SK-N-SH (cell line): ENCODE results near the gene ETF1. TPM values are rescaled to one million over a fixed set of nuclear protein-coding genes. Genes with fewer than 3 reads are reported as not detected.

Source experiments
- CTCF ChIA-PET: fragments of 300-600, 350-600 bp; formaldehyde crosslinking; extraction: SDS; loops from one replicate; lab custom pipeline; 2021; lab: Yijun Ruan, JAX
- POLR2A ChIA-PET: fragments of 350-600 bp; sonication (Branson Sonifier 250); formaldehyde crosslinking; extraction: SDS; loops from one replicate; lab custom pipeline; 2020; ENCODE audit warnings: antibody characterized with exemption, inconsistent platforms; lab: Yijun Ruan, JAX
- DNase-seq: peaks from one replicate; pipeline ENCODE4 v3.0.0; 2012
- H2AFZ ChIP-seq: fragments of 200-600 bp; sonication (generic); 2 replicates; pipeline ENCODE4 v1.8.1; 2016; ENCODE audit warnings: antibody characterized with exemption, mild to moderate bottlenecking, low read depth
- H3F3A ChIP-seq: fragments of 200-600 bp; sonication (generic); replicated peaks from 2 replicates; pipeline ENCODE3; 2016; ENCODE audit warnings: antibody characterized with exemption, mild to moderate bottlenecking; ENCODE audit not compliant: insufficient read depth
- H3K27ac ChIP-seq, 2 experiments: fragments of 200-500 bp in 1 of 2; fragments of 200-600 bp in 1 of 2; sonication (Bioruptor generic) in 1 of 2; sonication (generic), shearing (Covaris generic) in 1 of 2; 2 replicates each; pipeline versions ENCODE4 v1.5.1 to v1.6.1; 2014 to 2016; ENCODE audit warnings: low read depth in 2 of 2, inconsistent platforms in 1 of 2, low read length in 1 of 2, mild to moderate bottlenecking in 1 of 2, mixed read lengths in 1 of 2
- H3K27me3 ChIP-seq: fragments of 200-600 bp; sonication (generic), shearing (Covaris generic); 2 replicates; pipeline ENCODE4 v1.6.1; 2016; ENCODE audit warnings: mixed run types; ENCODE audit not compliant: insufficient read depth
- H3K36me3 ChIP-seq, 2 experiments: fragments of 200-500 bp in 1 of 2; fragments of 200-600 bp in 1 of 2; sonication (Bioruptor generic) in 1 of 2; sonication (generic) in 1 of 2; replicated peaks in 1 of 2; 2 replicates each; pipeline versions ENCODE3 to v1.5.1; 2014 to 2016; ENCODE audit warnings: low read length in 1 of 2, mild to moderate bottlenecking in 1 of 2; ENCODE audit not compliant: insufficient read depth in 2 of 2, control insufficient read depth in 1 of 2
- H3K4me1 ChIP-seq, 2 experiments: fragments of 200-500 bp in 1 of 2; fragments of 200-600 bp in 1 of 2; sonication (Bioruptor generic) in 1 of 2; sonication (generic), shearing (Covaris generic) in 1 of 2; 2 replicates each; pipeline versions ENCODE4 v1.5.1 to v1.6.1; 2014 to 2016; ENCODE audit warnings: low read depth in 1 of 2, low read length in 1 of 2, mixed run types in 1 of 2; ENCODE audit not compliant: insufficient read depth in 2 of 2, control insufficient read depth in 1 of 2
- H3K4me2 ChIP-seq: fragments of 200-600 bp; sonication (generic), shearing (Covaris generic); 2 replicates; pipeline ENCODE4 v1.6.1; 2017; ENCODE audit warnings: mixed run types
- H3K4me3 ChIP-seq, 2 experiments: fragments of 200-500 bp in 1 of 2; fragments of 200-600 bp in 1 of 2; sonication (Bioruptor generic) in 1 of 2; sonication (generic), shearing (Covaris generic) in 1 of 2; 2 replicates each; pipeline versions ENCODE4 v1.5.1 to v1.8.1; 2014 to 2016; ENCODE audit warnings: low read depth in 2 of 2, inconsistent platforms in 1 of 2, low read length in 1 of 2, mild to moderate bottlenecking in 1 of 2, mixed read lengths in 1 of 2, moderate library complexity in 1 of 2
- H3K79me2 ChIP-seq: fragments of 200-600 bp; sonication (generic); 2 replicates; pipeline ENCODE4 v1.8.1; 2017; ENCODE audit warnings: mild to moderate bottlenecking; ENCODE audit not compliant: insufficient read depth
- H3K9ac ChIP-seq: fragments of 200-600 bp; sonication (generic); 2 replicates; pipeline ENCODE4 v1.6.1; 2017; ENCODE audit warnings: mixed run types
- H3K9me2 ChIP-seq: fragments of 200-600 bp; sonication (generic); 2 replicates; pipeline ENCODE4 v1.6.1; 2017; ENCODE audit warnings: mixed run types
- H3K9me3 ChIP-seq: fragments of 200-600 bp; sonication (generic); 2 replicates; pipeline ENCODE4 v1.6.1; 2017; ENCODE audit warnings: mixed run types, mild to moderate bottlenecking, moderate library complexity
- H4K20me1 ChIP-seq: fragments of 200-600 bp; sonication (generic); 2 replicates; pipeline ENCODE4 v1.6.1; 2017; ENCODE audit warnings: mild to moderate bottlenecking, mixed run types; ENCODE audit not compliant: insufficient read depth
- CHD2 ChIP-seq: fragments of 150-350 bp; IDR thresholded peaks from 2 replicates; pipeline ENCODE4 v1.6.1; 2018; ENCODE audit warnings: low read length; ENCODE audit not compliant: partially characterized antibody
- CTCF ChIP-seq: fragments of 200-600 bp; sonication (generic); IDR thresholded peaks from 2 replicates; pipeline ENCODE4 v1.6.1; 2017; ENCODE audit warnings: antibody characterized with exemption, mild to moderate bottlenecking, moderate library complexity
- ELF1 ChIP-seq: IDR thresholded peaks from 2 replicates; pipeline ENCODE4 v1.4.0; 2012
- EP300 ChIP-seq, 2 experiments: IDR thresholded peaks; 2 replicates each; pipeline versions ENCODE4 v1.4.0 to v1.6.1; 2012; ENCODE audit warnings: borderline replicate concordance in 1 of 2, low read depth in 1 of 2, low read length in 1 of 2
- FOSL2 ChIP-seq: IDR thresholded peaks from 2 replicates; pipeline ENCODE4 v1.4.0; 2012; ENCODE audit warnings: low read depth, mild to moderate bottlenecking, moderate library complexity, borderline replicate concordance
- FOXJ3 ChIP-seq: sonication (generic); formaldehyde crosslinking; IDR thresholded peaks from 2 replicates; pipeline ENCODE4 v1.5.1; 2020; ENCODE audit warnings: mild to moderate bottlenecking, missing genetic modification reagents
- FOXM1 ChIP-seq: IDR thresholded peaks from 2 replicates; pipeline ENCODE4 v1.4.0; 2012; ENCODE audit warnings: low read depth, mild to moderate bottlenecking
- GABPA ChIP-seq: IDR thresholded peaks from 2 replicates; pipeline ENCODE4 v1.4.0; 2012; ENCODE audit warnings: low read depth, mild to moderate bottlenecking
- GATA2 ChIP-seq: sonication (generic); formaldehyde crosslinking; IDR thresholded peaks from 2 replicates; pipeline ENCODE4 v1.5.0; 2020; ENCODE audit warnings: mild to moderate bottlenecking, missing genetic modification reagents
- JUND ChIP-seq: IDR thresholded peaks from 2 replicates; pipeline ENCODE4 v1.4.0; 2012
- MEF2A ChIP-seq: IDR thresholded peaks from 2 replicates; pipeline ENCODE4 v1.4.0; 2012; ENCODE audit warnings: low read depth, borderline replicate concordance
- MXI1 ChIP-seq: IDR thresholded peaks from 2 replicates; pipeline ENCODE4 v1.6.1; 2012; ENCODE audit warnings: mild to moderate bottlenecking, low read depth, low read length, improper control_type of control experiment
- NRF1 ChIP-seq: IDR thresholded peaks from 2 replicates; pipeline ENCODE4 v1.6.1; 2012; ENCODE audit warnings: low read depth, mild to moderate bottlenecking, low read length
- RAD21 ChIP-seq: IDR thresholded peaks from 2 replicates; pipeline ENCODE4 v1.6.1; 2012; ENCODE audit warnings: mild to moderate bottlenecking, low read length
- RCOR1 ChIP-seq: fragments of 150-350 bp; IDR thresholded peaks from 2 replicates; pipeline ENCODE4 v1.6.1; 2017; ENCODE audit warnings: antibody characterized with exemption, low read length
- REST ChIP-seq: IDR thresholded peaks from 2 replicates; pipeline ENCODE4 v1.6.1; 2012; ENCODE audit warnings: mild to moderate bottlenecking, low read depth, low read length, moderate library complexity
- RXRA ChIP-seq: IDR thresholded peaks from 2 replicates; pipeline ENCODE4 v1.4.0; 2012; ENCODE audit warnings: low read depth, mild to moderate bottlenecking, borderline replicate concordance
- SMC3 ChIP-seq: IDR thresholded peaks from 2 replicates; pipeline ENCODE4 v1.6.1; 2012; ENCODE audit warnings: low read depth, low read length, improper control_type of control experiment
- TCF12 ChIP-seq: IDR thresholded peaks from 2 replicates; pipeline ENCODE4 v1.4.0; 2012
- TEAD4 ChIP-seq: IDR thresholded peaks from 2 replicates; pipeline ENCODE4 v1.4.0; 2012; ENCODE audit warnings: mild to moderate bottlenecking, borderline replicate concordance; ENCODE audit not compliant: insufficient read depth
- USF2 ChIP-seq: fragments of 150-350 bp; IDR thresholded peaks from 2 replicates; pipeline ENCODE4 v1.6.1; 2017; ENCODE audit warnings: antibody characterized with exemption, low read length, low read depth, borderline replicate concordance
- WGBS: methylation state at CpG from one replicate; pipeline ENCODE4 v1.1.6; 2017; ENCODE audit warnings: low lambda C conversion rate; 5-methylcytosine and 5-hydroxymethylcytosine counted together
- polyA plus RNA-seq, 3 experiments: library from polyadenylated mRNA; depleted of rRNA; stranded (reverse); fragments of >200 nt; gene quantifications; 2 replicates each; pipeline ENCODE4 v1.2.3, GENCODE V29; 2012
- TF ChIP-seq, protein P1 (sequence below): IDR thresholded peaks from 2 replicates; pipeline ENCODE4 v1.4.0; 2012; ENCODE audit warnings: low read depth

Gene ETF1
- polyA plus RNA-seq, 1 of the 3 experiments (the other 2 are of a cell fraction): 36.7 TPM

DNA sequence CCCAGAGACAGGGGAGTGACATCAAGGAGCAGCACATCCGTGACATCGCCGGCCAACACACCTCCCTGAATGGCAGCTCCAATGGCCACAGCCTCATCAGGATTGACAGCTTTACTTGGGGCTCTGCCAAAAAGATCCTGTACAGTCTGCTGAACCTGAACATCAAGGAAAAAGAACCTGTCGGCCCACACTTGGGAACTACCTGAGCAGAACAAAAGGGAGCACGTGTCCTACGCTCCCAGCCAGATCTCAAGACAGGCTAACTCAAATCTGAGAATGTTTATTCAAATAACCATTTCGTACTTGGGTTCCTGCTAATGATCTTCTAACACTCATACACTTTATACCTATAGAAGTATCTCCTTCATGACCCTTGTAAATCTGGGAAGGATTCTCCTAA is 16.9 kb upstream of the ETF1 start:
- Histone ChIP-seq H3K9me3 (no peaks in the 10 kb centered on the region), H3K27ac (no peak overlapping the region), H3K79me2 (peaks cover 69% of the 10 kb centered on the region), H3K4me1 (no peaks in the 10 kb centered on the region), H3K27me3 (no peaks in the 10 kb centered on the region), H3K9me2 (no peaks in the 10 kb centered on the region), H4K20me1 (peaks cover 35% of the 10 kb centered on the region), H3F3A (peaks cover 52% of the 10 kb centered on the region), H3K36me3 (peaks cover 86 to 92% of the 10 kb centered on the region in 2 experiments), H3K4me2 (no peak overlapping the region), H3K4me3 (no peak overlapping the region), H2AFZ (no peak overlapping the region), H3K9ac (no peak overlapping the region)
- no peak for DNase-seq
- WGBS: 89% methylated on average over 4 of the region's 7 CpGs
- ChIA-PET POLR2A (interaction anchor here (1.8 kb wide), 1 partner anchor 17 kb away, joined by 4 read pairs; the partner anchor contains the start of gene ETF1), CTCF (interaction anchor here (0.9 kb wide), 1 partner anchor 11 kb away, joined by 3 read pairs; no protein-coding TSS in a partner anchor)
- TF ChIP-seq TCF12 (no peak), FOXM1 (no peak), CHD2 (no peak), EP300 (IDR thresholded peaks at IDR 0.05; ENCODE audit: borderline replicate concordance in 1 of 2, low read depth in 1 of 2, low read length in 1 of 2) (no peak), RAD21 (no peak), MXI1 (no peak), FOXJ3 (CRISPR knock-in tag) (no peak), USF2 (no peak), GABPA (no peak), TEAD4 (no peak), RXRA (no peak), SMC3 (no peak), NRF1 (no peak), JUND (no peak)
- TF ChIP-seq, protein P1, sequence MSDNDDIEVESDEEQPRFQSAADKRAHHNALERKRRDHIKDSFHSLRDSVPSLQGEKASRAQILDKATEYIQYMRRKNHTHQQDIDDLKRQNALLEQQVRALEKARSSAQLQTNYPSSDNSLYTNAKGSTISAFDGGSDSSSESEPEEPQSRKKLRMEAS: no peak

DNA sequence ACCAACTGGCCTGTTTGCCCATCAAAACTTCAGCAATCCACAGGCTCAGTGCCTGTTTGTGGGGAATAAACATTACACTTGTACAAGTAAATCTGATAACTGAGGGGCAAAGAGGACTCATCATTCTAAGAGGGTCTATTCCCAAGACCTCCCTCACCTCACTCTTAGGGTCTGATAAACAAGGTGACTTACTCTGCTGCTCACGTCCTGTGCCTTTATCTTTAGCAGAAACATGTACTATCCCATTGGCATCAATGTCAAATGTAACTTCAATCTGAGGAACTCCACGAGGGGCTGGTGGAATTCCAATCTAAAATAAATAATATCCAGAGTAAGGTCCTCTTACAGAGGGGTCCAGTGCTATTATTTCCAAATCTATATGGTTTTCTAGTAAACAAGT is 14.6 kb upstream of the ETF1 start:
- no peak overlapping the region for H3K4me2 ChIP-seq
- H3K36me3 ChIP-seq: peaks cover 82% of the 10 kb centered on the region in 2 experiments
- H3K4me1 ChIP-seq: no peaks in the 10 kb centered on the region
- peaks cover 15% of the 10 kb centered on the region for H4K20me1 ChIP-seq
- no peaks in the 10 kb centered on the region for H3K9me2 ChIP-seq
- no peaks in the 10 kb centered on the region for H3K27me3 ChIP-seq
- H3K79me2 ChIP-seq: peaks cover 47% of the 10 kb centered on the region
- 91% methylated on average over 2 of the region's 2 CpGs for WGBS
- no peak for DNase-seq
- no peaks in the 10 kb centered on the region for H3K9me3 ChIP-seq
- no peak overlapping the region for H3K9ac ChIP-seq
- ChIA-PET CTCF (interaction anchor here (2.0 kb wide), 1 partner anchor 10 kb away, joined by 7 read pairs; no protein-coding TSS in a partner anchor), POLR2A (no interaction called here)
- peaks cover 60% of the 10 kb centered on the region for H3F3A ChIP-seq
- no peak overlapping the region for H3K4me3 ChIP-seq
- no peak overlapping the region for H2AFZ ChIP-seq
- H3K27ac ChIP-seq: no peak overlapping the region
- no peak for TF ChIP-seq TCF12
- no peak for TF ChIP-seq RCOR1
- TF ChIP-seq REST: no peak
- no peak for TF ChIP-seq MXI1
- TF ChIP-seq ELF1: no peak
- TF ChIP-seq FOXM1: no peak
- no peak for TF ChIP-seq CTCF
- no peak for TF ChIP-seq MEF2A
- TF ChIP-seq CHD2: no peak
- no peak for TF ChIP-seq GATA2 (CRISPR knock-in tag)
- TF ChIP-seq RXRA: no peak
- TF ChIP-seq GABPA: no peak
- TF ChIP-seq, protein P1: no peak
- no peak for TF ChIP-seq FOSL2
